ENCODE data around the gene PMS1. TPM values are rescaled to one million over a fixed set of nuclear protein-coding genes. Genes with fewer than 3 reads are reported as not detected.

The PMS1 gene
- total RNA-seq, 4 donors from 2014 or later = 6.3 to 15.4 (median 13.2) TPM

- Histone ChIP-seq H3K27ac (no peak overlapping the region), H3K4me1 (no peaks in the 10 kb centered on the region), H3K27me3 (no peaks in the 10 kb centered on the region), H3K9me3 (no peaks in the 10 kb centered on the region), H3K4me3 (no peak overlapping the region), H3K36me3 (peaks cover 0 to 5% (median 0%) of the 10 kb centered on the region in 3 donors)
- no peak for DNase-seq
- 49 to 71% methylated on average over 4 of the region's 4 CpGs for WGBS, 2 donors
- intact Hi-C loops (cut with DNase I) = no loop called here
- no peak for TF ChIP-seq CTCF (IDR thresholded peaks at IDR 0.05)
Observed at GRCh38 chr2:189835855-189836558, 51.8 kb downstream of the PMS1 start.

- H3K27me3 ChIP-seq = no peaks in the 10 kb centered on the region
- intact Hi-C loops (cut with DNase I) = no loop called here
Observed at GRCh38 chr2:189836644-189837043, 52.4 kb downstream of the PMS1 start.

GRCh38 chr2:189837326-189837725 lies 53.1 kb downstream of the PMS1 start:
- H3K4me1 ChIP-seq = no peaks in the 10 kb centered on the region
- H3K36me3 ChIP-seq = no peaks in the 10 kb centered on the region
- TF ChIP-seq CTCF (IDR thresholded peaks at IDR 0.05) = no peak
- no peaks in the 10 kb centered on the region for H3K27me3 ChIP-seq
- no peak overlapping the region for H3K27ac ChIP-seq
- WGBS, 2 donors = 63 to 89% methylated on average over 2 of the region's 2 CpGs
- H3K4me3 ChIP-seq = no peak overlapping the region
- no peak for DNase-seq
- intact Hi-C loops (cut with DNase I) = no loop called here
- H3K9me3 ChIP-seq = no peaks in the 10 kb centered on the region

More at GRCh38 chr2:189836644-189837043, 52.4 kb downstream of the PMS1 start:
- H3K27ac ChIP-seq = no peak overlapping the region
- no peaks in the 10 kb centered on the region for H3K4me1 ChIP-seq
- H3K4me3 ChIP-seq = no peak overlapping the region
- no peak for DNase-seq
- TF ChIP-seq CTCF (IDR thresholded peaks at IDR 0.05) (no peak), POLR2A (IDR thresholded peaks at IDR 0.05) (no peak)
- WGBS, 2 donors = 65 to 72% methylated on average over 4 of the region's 4 CpGs
- H3K36me3 ChIP-seq = no peaks in the 10 kb centered on the region
- no peaks in the 10 kb centered on the region for H3K9me3 ChIP-seq

- Histone ChIP-seq H3K27ac (no peak overlapping the region), H3K4me1 (no peaks in the 10 kb centered on the region), H3K36me3 (peaks cover 0 to 23% (median 0%) of the 10 kb centered on the region in 3 donors), H3K9me3 (no peaks in the 10 kb centered on the region), H3K27me3 (no peaks in the 10 kb centered on the region), H3K4me3 (no peak overlapping the region)
- no peak for TF ChIP-seq POLR2A (IDR thresholded peaks at IDR 0.05)
- TF ChIP-seq CTCF (IDR thresholded peaks at IDR 0.05) = no peak
- intact Hi-C loops (cut with DNase I) = no loop called here
- no peak for DNase-seq
Observed at GRCh38 chr2:189841019-189841418, 56.8 kb downstream of the PMS1 start.

- H3K36me3 ChIP-seq = peaks cover 0 to 58% (median 0%) of the 10 kb centered on the region in 3 donors
- WGBS, 2 donors = 65 to 77% methylated on average over 2 of the region's 2 CpGs
Observed at GRCh38 chr2:189848276-189848675, 64.0 kb downstream of the PMS1 start.

More at GRCh38 chr2:189848276-189848675, 64.0 kb downstream of the PMS1 start:
- Histone ChIP-seq H3K4me3 (no peak overlapping the region), H3K4me1 (no peaks in the 10 kb centered on the region), H3K27ac (no peak overlapping the region), H3K27me3 (no peaks in the 10 kb centered on the region), H3K9me3 (no peaks in the 10 kb centered on the region)
- intact Hi-C loops (cut with DNase I) = no loop called here
- no peak for TF ChIP-seq POLR2A (IDR thresholded peaks at IDR 0.05)
- no peak for TF ChIP-seq CTCF (IDR thresholded peaks at IDR 0.05)
- DNase-seq = no peak

Data from esophagus squamous epithelium (tissue), 5 donors.